ENCODE measurements around the gene TPST2. TPM values are rescaled to one million over a fixed set of nuclear protein-coding genes. Genes with fewer than 3 reads are reported as not detected.
A peak's percentile ranks its signal among the peaks of the same experiment; 100 is the strongest.

The TPST2 gene
- total RNA-seq, 1 experiment from 2014 or later, result 37.1 TPM

DNA sequence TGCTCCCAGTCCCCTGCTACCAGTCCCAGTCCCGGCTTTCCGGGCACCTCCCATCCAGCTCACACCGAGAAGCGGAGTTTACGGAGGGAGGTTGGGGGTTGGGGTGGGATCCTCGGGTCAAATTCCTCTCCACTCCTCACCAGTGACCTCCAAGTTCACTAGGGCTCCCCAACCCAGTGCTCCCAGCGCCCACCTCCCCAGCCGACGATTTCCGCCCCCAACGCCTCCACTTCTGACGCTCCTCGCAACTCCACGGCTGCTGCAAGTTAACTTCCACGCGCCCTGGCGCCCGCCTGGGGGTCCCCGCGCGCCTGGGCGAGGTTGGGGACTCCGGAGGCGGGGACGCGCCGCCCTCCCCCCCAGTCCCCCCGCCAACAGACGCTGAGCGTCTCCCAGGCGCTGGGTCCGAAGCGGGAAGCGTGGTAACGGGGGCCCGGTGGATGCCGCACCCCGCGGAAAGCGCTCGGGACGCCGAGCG is 526 bp downstream of the TPST2 start:
- DNase-seq, result peak; percentile 27
- no peaks in the 10 kb centered on the region for H3K36me3 ChIP-seq
- H3K4me3 ChIP-seq, result peak overlapping the region; percentile 81
- no peaks in the 10 kb centered on the region for H3K27me3 ChIP-seq
- H3K9me3 ChIP-seq, result no peaks in the 10 kb centered on the region

- H3K9me3 ChIP-seq, result no peaks in the 10 kb centered on the region
- peak overlapping the region; percentile 81 for H3K4me3 ChIP-seq
- peaks cover 2% of the 10 kb centered on the region; the same call in 1 of the 2 replicates for H3K36me3 ChIP-seq
- no peaks in the 10 kb centered on the region for H3K27me3 ChIP-seq
- no peak for DNase-seq
These were observed 1.1 kb downstream of the TPST2 start for GRCh38 chr22:26588729-26589366.

GRCh38 chr22:26587991-26588613 is 1.8 kb downstream of the TPST2 start:
- no peaks in the 10 kb centered on the region for H3K27me3 ChIP-seq
- H3K9me3 ChIP-seq, result no peaks in the 10 kb centered on the region
- H3K4me3 ChIP-seq, result no peak overlapping the region
- no peak for DNase-seq
- H3K36me3 ChIP-seq, result peaks cover 3% of the 10 kb centered on the region; the same call in 1 of the 2 replicates

DNA sequence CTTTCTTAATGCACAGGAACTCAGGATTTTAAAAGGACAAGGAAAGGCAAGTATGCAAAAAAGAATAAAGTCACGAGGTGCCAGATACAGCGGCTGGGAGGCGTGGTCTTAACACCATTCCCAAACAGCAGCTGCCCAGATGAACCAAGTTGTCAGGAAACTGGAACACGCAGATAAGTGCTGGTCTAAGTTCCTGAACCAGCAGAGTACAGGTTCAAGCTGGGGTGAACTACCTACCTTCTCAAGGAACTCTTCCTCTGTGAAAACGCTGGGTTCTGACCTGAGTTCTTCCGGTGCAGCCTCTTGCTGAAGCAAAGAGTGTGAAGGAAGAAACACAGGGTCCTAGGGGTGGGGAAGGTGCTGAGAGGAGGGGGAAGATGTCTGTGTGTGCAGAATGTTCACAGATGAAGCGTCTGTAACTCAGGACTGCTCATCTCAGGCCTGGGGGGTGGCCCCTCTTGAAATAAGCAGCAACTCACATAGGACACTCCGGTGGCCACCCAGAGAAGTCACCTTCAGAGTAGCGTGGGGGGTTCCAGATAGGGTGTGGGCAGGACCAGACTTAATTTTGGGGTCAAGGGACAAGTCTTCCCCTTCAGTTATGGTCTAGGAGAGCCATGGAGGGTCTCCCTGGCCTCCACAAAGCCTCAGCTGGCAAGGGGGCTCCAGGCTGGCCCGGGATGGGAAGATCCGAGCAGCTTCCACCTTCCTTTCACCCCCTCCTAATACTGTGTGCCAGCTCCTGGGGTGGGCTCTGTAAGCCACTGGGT is 3.2 kb downstream of the TPST2 start:
- H3K27me3 ChIP-seq, result no peaks in the 10 kb centered on the region
- no peak overlapping the region for H3K4me3 ChIP-seq
- H3K36me3 ChIP-seq, result peaks cover 7% of the 10 kb centered on the region
- H3K9me3 ChIP-seq, result no peaks in the 10 kb centered on the region
- no peak for DNase-seq

DNA sequence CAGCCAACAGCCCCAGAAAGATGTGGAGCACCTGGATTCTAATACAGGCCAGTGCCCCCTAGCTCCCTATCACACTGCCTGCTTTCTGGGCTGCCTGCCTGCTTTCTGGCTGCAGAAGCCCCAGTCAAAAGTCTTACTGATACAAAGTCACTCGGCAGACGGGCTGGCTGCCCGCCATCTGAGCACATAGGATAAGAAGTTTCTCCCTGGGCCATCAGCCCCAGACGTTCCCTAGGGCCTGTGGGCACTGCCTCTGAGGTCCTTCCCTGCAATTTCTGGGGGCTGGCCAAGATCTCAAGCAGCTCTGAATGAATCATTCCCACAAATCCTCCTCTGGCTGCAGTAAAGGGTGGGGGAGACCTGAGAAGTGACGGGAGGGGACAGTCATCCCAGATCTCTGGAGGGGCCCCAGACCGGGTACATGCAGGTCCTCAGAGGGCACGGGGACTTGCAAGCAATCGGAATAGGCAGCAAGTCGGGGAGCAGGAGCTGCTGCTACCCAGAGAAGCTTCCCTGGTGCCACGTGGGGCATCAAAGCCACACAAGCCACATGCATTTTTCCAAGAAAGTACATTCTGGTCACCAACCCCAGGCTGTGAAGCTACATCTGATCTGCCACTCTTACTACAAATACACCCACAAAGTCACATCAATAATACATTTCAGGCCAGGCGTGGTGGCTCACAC is 4.7 kb downstream of the TPST2 start:
- DNase-seq, result peak; percentile 96

DNA sequence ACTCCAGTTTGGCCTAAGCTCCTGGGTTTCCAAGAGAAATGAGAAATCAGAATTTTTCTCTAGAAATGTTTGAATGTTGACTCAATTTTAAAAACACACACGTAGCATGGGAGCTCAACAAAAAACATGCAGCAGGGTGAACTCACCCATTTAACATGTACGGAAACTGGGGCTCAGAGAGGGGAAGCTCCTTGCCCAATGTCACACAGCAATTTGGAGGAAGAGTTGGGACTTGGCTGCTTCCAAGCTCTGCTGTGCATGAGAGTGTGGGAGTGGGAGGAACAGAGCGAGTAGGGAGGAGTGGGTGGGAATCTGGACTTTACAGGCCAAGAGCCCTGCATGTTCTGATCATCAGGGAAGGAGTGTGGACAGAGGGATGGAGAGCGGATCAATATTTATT is 5.9 kb downstream of the TPST2 start:
- Histone ChIP-seq H3K4me3 (no peak overlapping the region), H3K9me3 (no peaks in the 10 kb centered on the region), H3K36me3 (peaks cover 10% of the 10 kb centered on the region), H3K27me3 (no peaks in the 10 kb centered on the region)
- DNase-seq, result no peak

More for the DNA sequence above, 4.7 kb downstream of the TPST2 start:
- peaks cover 10% of the 10 kb centered on the region for H3K36me3 ChIP-seq
- H3K27me3 ChIP-seq, result no peaks in the 10 kb centered on the region
- H3K4me3 ChIP-seq, result no peak overlapping the region
- H3K9me3 ChIP-seq, result no peaks in the 10 kb centered on the region

- Histone ChIP-seq H3K9me3 (no peaks in the 10 kb centered on the region), H3K4me3 (no peak overlapping the region), H3K36me3 (peaks cover 10% of the 10 kb centered on the region), H3K27me3 (no peaks in the 10 kb centered on the region)
- no peak for DNase-seq
These were observed 8.2 kb downstream of the TPST2 start for GRCh38 chr22:26581633-26582168.

GRCh38 chr22:26581026-26581425 is 8.9 kb downstream of the TPST2 start:
- DNase-seq, result no peak
- H3K27me3 ChIP-seq, result no peaks in the 10 kb centered on the region
- no peak overlapping the region for H3K4me3 ChIP-seq
- H3K36me3 ChIP-seq, result peaks cover 10% of the 10 kb centered on the region
- no peaks in the 10 kb centered on the region for H3K9me3 ChIP-seq

GRCh38 chr22:26580240-26580962 is 9.5 kb downstream of the TPST2 start:
- Histone ChIP-seq H3K36me3 (peaks cover 10% of the 10 kb centered on the region), H3K4me3 (no peak overlapping the region), H3K27me3 (no peaks in the 10 kb centered on the region), H3K9me3 (no peaks in the 10 kb centered on the region)
- DNase-seq, result no peak

GRCh38 chr22:26579331-26579886 is 10.5 kb downstream of the TPST2 start:
- no peak for DNase-seq
- Histone ChIP-seq H3K4me3 (no peak overlapping the region), H3K36me3 (peaks cover 10% of the 10 kb centered on the region), H3K27me3 (no peaks in the 10 kb centered on the region), H3K9me3 (no peaks in the 10 kb centered on the region)

DNA sequence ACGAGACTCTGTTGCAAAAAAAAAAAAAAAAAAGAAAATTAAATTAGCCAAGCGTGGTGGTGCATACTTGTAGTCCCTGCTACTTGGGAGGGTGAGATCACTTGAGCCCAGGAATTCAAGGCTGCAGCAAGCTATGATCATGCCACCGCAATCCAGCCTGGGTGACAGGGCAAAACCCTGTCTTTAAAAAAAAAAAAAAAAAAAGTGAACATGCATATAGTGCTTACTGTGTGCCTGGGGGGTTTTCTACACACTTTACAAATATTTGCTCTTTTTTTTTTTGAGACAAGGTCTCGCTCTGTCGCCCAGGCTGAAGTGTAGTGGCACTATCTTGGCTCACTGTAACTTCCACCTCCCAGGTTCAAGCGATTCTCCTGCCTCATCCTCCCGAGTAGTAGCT is 12.9 kb downstream of the TPST2 start:
- no peaks in the 10 kb centered on the region for H3K27me3 ChIP-seq
- H3K4me3 ChIP-seq, result no peak overlapping the region
- no peak for DNase-seq
- H3K9me3 ChIP-seq, result no peaks in the 10 kb centered on the region
- H3K36me3 ChIP-seq, result 0 out of 2 replicates have a peak, but pooled peaks cover 2% of the 10 kb centered on the region

DNA sequence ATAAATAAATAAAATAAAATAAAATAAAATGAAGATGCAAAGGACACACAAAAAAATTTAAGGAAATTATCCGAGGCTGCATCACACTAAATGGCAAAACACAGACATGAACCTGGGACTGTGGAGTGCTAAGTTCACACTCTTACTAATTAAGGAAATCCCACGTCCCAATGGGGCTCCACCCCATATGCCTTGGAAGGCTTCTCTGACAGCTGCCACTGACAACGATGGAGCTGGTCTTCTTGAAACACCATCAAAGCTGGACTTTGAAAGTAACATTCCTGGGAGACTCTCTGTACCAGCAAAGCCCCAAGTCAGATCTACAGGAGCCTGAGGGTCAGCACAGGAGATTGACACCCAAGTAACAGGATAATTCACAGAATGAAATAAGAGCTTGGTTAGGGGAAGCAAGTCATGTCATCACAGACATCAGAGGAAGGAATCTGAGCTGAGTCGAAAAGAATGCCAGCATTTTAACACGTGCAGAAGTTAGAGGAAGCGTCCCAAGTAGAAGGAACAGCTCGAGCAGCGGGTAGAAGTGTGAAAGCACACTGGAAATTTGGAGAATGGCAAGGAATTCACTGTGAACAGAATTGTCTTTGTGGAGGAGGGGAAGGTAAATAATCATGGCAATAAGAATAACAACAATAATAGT is 13.8 kb downstream of the TPST2 start:
- no peak for DNase-seq
- no peaks in the 10 kb centered on the region for H3K27me3 ChIP-seq
- no peak overlapping the region for H3K4me3 ChIP-seq
- H3K36me3 ChIP-seq, result no peaks in the 10 kb centered on the region
- no peaks in the 10 kb centered on the region for H3K9me3 ChIP-seq

DNA sequence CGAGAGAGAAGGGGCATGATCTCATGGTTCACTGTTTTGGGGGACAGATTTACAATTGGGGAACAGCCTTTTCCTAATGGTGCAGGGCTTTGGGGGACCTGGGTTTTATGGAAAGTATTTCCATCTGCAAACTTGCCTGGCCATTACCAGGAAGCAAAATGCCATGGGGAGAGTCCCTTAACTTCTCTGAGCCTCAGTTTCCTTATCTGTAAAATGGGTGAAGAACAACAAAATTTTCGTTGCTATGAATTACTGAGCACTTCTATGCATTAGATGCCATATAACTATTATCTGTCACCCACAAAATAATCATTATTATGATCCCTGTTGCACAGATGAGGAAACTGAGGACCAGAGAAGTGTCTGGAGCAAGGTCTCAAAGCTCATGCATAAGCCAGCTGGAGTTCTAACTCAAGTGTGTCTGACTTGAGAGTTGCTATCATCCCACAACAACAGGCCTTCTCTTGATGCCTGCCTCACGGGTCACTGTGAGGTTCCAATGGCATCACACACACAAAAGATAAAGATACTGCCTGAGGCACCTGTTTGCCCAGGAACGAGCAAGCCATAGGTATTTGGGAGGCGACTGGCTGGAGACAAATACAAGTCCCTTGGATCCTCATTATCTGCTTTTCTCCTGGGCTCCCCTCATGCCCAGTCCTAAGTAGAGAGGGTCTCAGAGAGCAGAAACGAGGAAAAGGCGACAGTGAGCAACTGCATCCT is 15.8 kb downstream of the TPST2 start:
- H3K4me3 ChIP-seq, result no peak overlapping the region
- no peaks in the 10 kb centered on the region for H3K36me3 ChIP-seq
- no peak for DNase-seq
- no peaks in the 10 kb centered on the region for H3K9me3 ChIP-seq
- H3K27me3 ChIP-seq, result no peaks in the 10 kb centered on the region

GRCh38 chr22:26573026-26573662 is 16.8 kb downstream of the TPST2 start:
- DNase-seq, result no peak
- Histone ChIP-seq H3K4me3 (no peak overlapping the region), H3K27me3 (no peaks in the 10 kb centered on the region), H3K9me3 (no peaks in the 10 kb centered on the region), H3K36me3 (no peaks in the 10 kb centered on the region)

Measured in MG63 (cell line).